Activated T-cell treated with anti-CD3 and anti-CD28 coated beads, Interleukin-2, amount 50 U/mL, for 24 hours (primary cell): ENCODE results near the gene VTI1A.
"Not testable (repeated sequence)": the region's sequence is repeated elsewhere in the genome, so short reads cannot be mapped to it uniquely, and the experiment has no call there.

Experiments used
- DNase-seq: peaks from one replicate; pipeline ENCODE4 v3.0.0-alpha.2; 2020
- H3K27ac Mint-ChIP-seq: 2 replicates; pipeline ENCODE4 v1.8.0; 2020; ENCODE audit warnings: mild to moderate bottlenecking, mixed read lengths
- H3K27me3 Mint-ChIP-seq: 2 replicates; pipeline ENCODE4 v1.8.0; 2020; ENCODE audit warnings: mixed read lengths
- H3K36me3 Mint-ChIP-seq: 2 replicates; pipeline ENCODE4 v1.8.0; 2020; ENCODE audit warnings: low read depth, mixed read lengths
- H3K4me1 Mint-ChIP-seq: 2 replicates; pipeline ENCODE4 v1.8.0; 2020; ENCODE audit warnings: low read depth, mixed read lengths
- H3K4me3 Mint-ChIP-seq: 2 replicates; pipeline ENCODE4 v1.8.0; 2020; ENCODE audit warnings: mild to moderate bottlenecking, moderate library complexity, mixed read lengths
- H3K9me3 Mint-ChIP-seq: 2 replicates; pipeline ENCODE4 v1.8.0; 2020; ENCODE audit warnings: mixed read lengths

The VTI1A gene

GRCh38 chr10:112588225-112588990 is 141.4 kb downstream of the VTI1A start:
- peaks cover 53% of the 10 kb centered on the region for H3K36me3 Mint-ChIP-seq
- no peaks in the 10 kb centered on the region for H3K27me3 Mint-ChIP-seq
- DNase-seq: no peak
- peaks cover 5% of the 10 kb centered on the region for H3K9me3 Mint-ChIP-seq
- no peak overlapping the region for H3K27ac Mint-ChIP-seq
- H3K4me1 Mint-ChIP-seq: no peaks in the 10 kb centered on the region
- no peak overlapping the region for H3K4me3 Mint-ChIP-seq

DNA sequence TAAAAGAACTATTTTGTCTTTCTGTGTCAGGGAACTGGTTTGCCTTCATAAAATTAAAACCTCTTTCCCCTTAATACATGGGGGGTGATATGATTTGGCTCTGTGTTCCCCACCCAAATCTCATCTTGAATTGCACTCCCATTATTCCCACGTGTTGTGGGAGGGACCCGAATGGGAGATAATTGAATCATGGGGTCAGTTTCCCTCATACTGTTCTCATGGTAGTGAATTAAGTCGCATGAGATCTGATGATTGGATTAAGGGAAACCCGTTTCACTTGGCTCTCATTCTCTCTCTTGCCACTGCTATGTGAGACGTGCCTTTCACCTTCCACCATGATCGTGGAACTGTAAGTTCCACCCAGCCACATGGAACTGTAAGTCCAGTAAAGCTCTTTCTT is 142.1 kb downstream of the VTI1A start:
- Mint-ChIP-seq H3K27me3 (no peaks in the 10 kb centered on the region), H3K4me1 (no peaks in the 10 kb centered on the region), H3K36me3 (peaks cover 47% of the 10 kb centered on the region), H3K9me3 (peaks cover 5% of the 10 kb centered on the region), H3K4me3 (no peak overlapping the region), H3K27ac (no peak overlapping the region)
- no peak for DNase-seq

- peaks cover 31% of the 10 kb centered on the region for H3K36me3 Mint-ChIP-seq
- not testable (repeated sequence) for H3K9me3 Mint-ChIP-seq, H3K4me1 Mint-ChIP-seq, H3K27ac Mint-ChIP-seq, H3K4me3 Mint-ChIP-seq, H3K27me3 Mint-ChIP-seq, DNase-seq
Observed at GRCh38 chr10:112590786-112591185, 143.8 kb downstream of the VTI1A start.

GRCh38 chr10:112593023-112593422 is 146.0 kb downstream of the VTI1A start:
- H3K4me1 Mint-ChIP-seq: no peaks in the 10 kb centered on the region
- DNase-seq: no peak
- peaks cover 5% of the 10 kb centered on the region for H3K9me3 Mint-ChIP-seq
- no peak overlapping the region for H3K4me3 Mint-ChIP-seq
- H3K36me3 Mint-ChIP-seq: peaks cover 35% of the 10 kb centered on the region
- no peak overlapping the region for H3K27ac Mint-ChIP-seq
- no peaks in the 10 kb centered on the region for H3K27me3 Mint-ChIP-seq

DNA sequence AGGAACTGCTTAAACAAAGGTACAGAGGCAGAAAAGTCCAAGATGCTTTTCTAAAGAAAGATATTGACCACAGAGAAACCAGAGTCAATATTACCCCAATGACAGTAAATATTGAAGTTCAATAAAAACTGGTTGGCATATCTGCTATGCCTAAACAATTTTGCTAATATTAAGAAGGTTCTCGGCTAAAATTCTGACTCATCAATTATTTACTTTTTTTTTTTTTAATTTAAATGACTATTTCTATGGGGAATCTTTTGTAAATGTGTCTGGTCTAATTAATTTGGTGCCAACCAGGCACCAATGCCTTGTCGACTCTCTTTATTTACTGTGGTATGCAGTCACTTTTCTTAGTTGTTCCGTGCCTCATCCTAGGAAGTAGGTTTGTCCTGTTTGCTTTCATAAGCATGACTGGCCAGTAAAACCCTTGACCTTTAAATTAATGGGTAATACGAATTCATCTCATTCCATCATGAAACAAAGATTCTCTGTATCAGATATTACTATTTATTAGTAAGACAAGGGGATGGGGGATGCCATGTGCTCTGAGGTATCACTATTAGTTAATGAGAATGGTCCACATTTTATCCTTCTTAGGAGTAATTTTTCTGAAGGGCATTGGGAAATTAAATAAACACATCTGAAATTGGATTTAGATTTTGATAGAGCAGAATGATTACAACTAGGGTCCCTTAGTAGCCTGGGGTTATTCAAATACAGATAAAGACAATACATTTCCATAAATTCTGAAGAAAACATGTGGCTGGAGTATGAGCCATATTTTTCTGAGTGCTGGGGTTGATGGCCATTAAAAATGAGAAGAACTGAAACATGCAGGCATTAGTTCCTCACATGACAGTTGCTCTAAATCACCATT is 154.4 kb downstream of the VTI1A start:
- H3K9me3 Mint-ChIP-seq: no peaks in the 10 kb centered on the region
- H3K4me3 Mint-ChIP-seq: no peak overlapping the region
- peaks cover 27% of the 10 kb centered on the region for H3K36me3 Mint-ChIP-seq
- H3K27ac Mint-ChIP-seq: no peak overlapping the region
- no peak for DNase-seq
- H3K4me1 Mint-ChIP-seq: peaks cover 3% of the 10 kb centered on the region
- H3K27me3 Mint-ChIP-seq: no peaks in the 10 kb centered on the region

GRCh38 chr10:112603062-112603461 is 156.0 kb downstream of the VTI1A start:
- no peaks in the 10 kb centered on the region for H3K9me3 Mint-ChIP-seq
- H3K27me3 Mint-ChIP-seq: no peaks in the 10 kb centered on the region
- H3K4me1 Mint-ChIP-seq: peaks cover 3% of the 10 kb centered on the region
- peaks cover 34% of the 10 kb centered on the region for H3K36me3 Mint-ChIP-seq
- no peak overlapping the region for H3K4me3 Mint-ChIP-seq
- no peak for DNase-seq
- no peak overlapping the region for H3K27ac Mint-ChIP-seq

- no peak for DNase-seq
- Mint-ChIP-seq H3K27ac (no peak overlapping the region), H3K9me3 (no peaks in the 10 kb centered on the region), H3K4me1 (peaks cover 3% of the 10 kb centered on the region), H3K27me3 (no peaks in the 10 kb centered on the region), H3K36me3 (peaks cover 37% of the 10 kb centered on the region), H3K4me3 (no peak overlapping the region)
Observed at GRCh38 chr10:112605063-112605462, 158.0 kb downstream of the VTI1A start.

DNA sequence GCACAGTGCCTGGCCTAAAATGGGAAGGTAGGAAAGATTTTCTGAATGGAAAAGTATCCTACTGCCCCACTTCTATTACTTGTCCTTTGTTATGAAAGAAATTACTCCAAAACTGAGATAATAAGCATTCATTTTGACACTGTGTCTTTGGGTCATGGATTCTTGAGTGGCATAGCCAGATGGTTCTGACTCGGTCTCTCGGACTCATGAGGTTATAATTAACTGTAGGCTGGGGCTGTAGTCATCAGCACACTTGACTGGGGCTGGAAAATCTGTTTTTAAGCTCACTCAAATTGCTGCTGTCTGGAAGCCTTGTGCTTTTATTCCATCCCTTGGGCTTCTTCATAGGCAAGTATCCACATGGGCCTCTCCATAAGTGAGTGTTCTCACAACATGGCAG is 160.5 kb downstream of the VTI1A start:
- peaks cover 3% of the 10 kb centered on the region for H3K4me1 Mint-ChIP-seq
- H3K9me3 Mint-ChIP-seq: no peaks in the 10 kb centered on the region
- no peaks in the 10 kb centered on the region for H3K27me3 Mint-ChIP-seq
- H3K4me3 Mint-ChIP-seq: no peak overlapping the region
- DNase-seq: no peak
- H3K36me3 Mint-ChIP-seq: peaks cover 48% of the 10 kb centered on the region
- no peak overlapping the region for H3K27ac Mint-ChIP-seq

DNA sequence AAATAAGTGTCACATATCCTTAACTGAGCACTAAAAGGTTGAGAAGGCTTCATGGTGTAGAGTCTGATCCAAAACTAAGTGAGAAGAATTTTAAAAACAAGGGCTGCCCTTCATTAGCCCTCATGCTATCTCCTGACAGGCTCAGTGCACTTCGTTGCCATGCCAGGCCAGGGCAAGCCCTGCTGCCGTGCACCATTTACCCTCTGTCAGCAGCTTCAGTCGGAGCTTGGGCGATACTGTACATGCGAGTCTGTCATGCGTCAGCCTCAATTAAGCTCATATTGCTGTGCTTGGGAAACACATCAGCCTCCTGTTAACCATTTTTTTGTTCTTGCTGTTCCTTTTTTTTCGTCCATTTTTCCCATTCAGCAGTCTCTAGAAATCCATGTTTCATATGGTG is 166.6 kb downstream of the VTI1A start:
- DNase-seq: no peak
- Mint-ChIP-seq H3K27ac (no peak overlapping the region), H3K36me3 (peaks cover 30% of the 10 kb centered on the region), H3K4me1 (no peaks in the 10 kb centered on the region), H3K9me3 (peaks cover 4% of the 10 kb centered on the region), H3K4me3 (no peak overlapping the region), H3K27me3 (no peaks in the 10 kb centered on the region)

DNA sequence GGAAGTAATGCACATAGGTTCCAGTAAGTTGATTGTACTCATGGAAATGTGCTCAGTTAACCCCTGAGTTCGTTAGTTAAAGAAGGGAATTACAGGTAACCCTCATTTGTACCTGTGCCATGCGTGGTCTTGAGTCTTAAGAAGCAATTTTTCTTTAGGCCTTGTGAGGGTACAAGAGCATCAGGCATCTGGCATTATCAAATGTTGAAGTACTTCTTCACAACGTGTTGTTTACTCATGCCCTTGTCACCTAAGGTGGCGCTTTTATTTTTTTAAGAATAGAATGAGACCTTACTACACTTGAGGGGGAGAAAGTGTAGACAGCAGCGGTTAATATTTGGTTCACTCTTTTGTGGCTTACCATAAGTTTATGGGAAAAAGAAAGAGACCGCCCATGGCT is 167.1 kb downstream of the VTI1A start:
- DNase-seq: no peak
- no peaks in the 10 kb centered on the region for H3K4me1 Mint-ChIP-seq
- H3K27ac Mint-ChIP-seq: no peak overlapping the region
- peaks cover 31% of the 10 kb centered on the region for H3K36me3 Mint-ChIP-seq
- no peaks in the 10 kb centered on the region for H3K27me3 Mint-ChIP-seq
- no peak overlapping the region for H3K4me3 Mint-ChIP-seq
- peaks cover 4% of the 10 kb centered on the region for H3K9me3 Mint-ChIP-seq

GRCh38 chr10:112614586-112614985 is 167.6 kb downstream of the VTI1A start:
- peaks cover 31% of the 10 kb centered on the region for H3K36me3 Mint-ChIP-seq

DNA sequence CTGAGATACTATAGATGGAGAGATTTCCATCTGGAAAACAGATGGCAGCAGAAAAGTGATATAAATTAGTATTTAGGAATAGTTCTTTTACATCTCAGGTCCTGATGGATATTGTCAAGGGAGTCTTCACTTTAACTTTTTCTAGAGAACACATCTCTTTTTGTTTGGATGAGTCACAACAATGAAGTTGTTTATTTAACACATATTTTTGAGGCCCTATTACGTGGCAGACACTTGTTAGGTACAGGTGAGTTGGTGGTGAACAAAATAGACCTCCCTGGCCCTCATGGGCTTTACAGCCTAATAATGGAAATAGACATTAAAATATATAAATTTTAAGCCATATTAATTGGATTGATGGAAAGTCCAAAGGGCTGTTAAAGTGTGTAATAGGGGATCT is 168.3 kb downstream of the VTI1A start:
- Mint-ChIP-seq H3K27ac (no peak overlapping the region), H3K4me1 (no peaks in the 10 kb centered on the region)

More at GRCh38 chr10:112614586-112614985, 167.6 kb downstream of the VTI1A start:
- Mint-ChIP-seq H3K4me3 (no peak overlapping the region), H3K27me3 (no peaks in the 10 kb centered on the region), H3K27ac (no peak overlapping the region), H3K4me1 (no peaks in the 10 kb centered on the region), H3K9me3 (peaks cover 4% of the 10 kb centered on the region)
- DNase-seq: no peak

GRCh38 chr10:112616647-112617046 is 169.6 kb downstream of the VTI1A start:
- no peak for DNase-seq
- Mint-ChIP-seq H3K4me3 (no peak overlapping the region), H3K27me3 (no peaks in the 10 kb centered on the region), H3K36me3 (peaks cover 34% of the 10 kb centered on the region), H3K4me1 (no peaks in the 10 kb centered on the region), H3K9me3 (peaks cover 4% of the 10 kb centered on the region), H3K27ac (no peak overlapping the region)

More for the DNA sequence above, 168.3 kb downstream of the VTI1A start:
- no peaks in the 10 kb centered on the region for H3K27me3 Mint-ChIP-seq
- H3K4me3 Mint-ChIP-seq: no peak overlapping the region
- DNase-seq: no peak
- peaks cover 4% of the 10 kb centered on the region for H3K9me3 Mint-ChIP-seq
- H3K36me3 Mint-ChIP-seq: peaks cover 36% of the 10 kb centered on the region

DNA sequence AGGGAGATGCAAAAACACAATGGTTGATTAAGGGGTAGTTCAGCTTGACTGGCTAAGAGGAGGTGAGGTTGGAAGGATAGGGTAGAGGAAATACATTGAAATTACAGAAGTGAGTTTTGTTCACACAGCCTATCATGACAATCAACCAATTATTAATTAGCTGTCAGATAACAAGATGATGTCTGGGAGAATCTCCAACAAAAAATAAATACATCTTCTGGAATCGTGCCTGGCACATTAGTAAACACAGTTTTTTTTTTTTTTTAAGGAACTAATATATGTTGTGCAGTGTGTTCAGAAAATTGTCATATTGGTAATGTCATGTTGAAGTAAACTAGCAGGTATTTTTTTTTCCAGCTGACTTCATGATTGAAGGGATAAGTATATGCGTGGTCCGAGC is 171.8 kb downstream of the VTI1A start:
- H3K36me3 Mint-ChIP-seq: peaks cover 22% of the 10 kb centered on the region
- H3K4me1 Mint-ChIP-seq: no peaks in the 10 kb centered on the region
- H3K9me3 Mint-ChIP-seq: peaks cover 4% of the 10 kb centered on the region
- H3K27ac Mint-ChIP-seq: no peak overlapping the region
- H3K27me3 Mint-ChIP-seq: no peaks in the 10 kb centered on the region
- no peak for DNase-seq
- H3K4me3 Mint-ChIP-seq: no peak overlapping the region

GRCh38 chr10:112619556-112619955 is 172.5 kb downstream of the VTI1A start:
- DNase-seq: no peak
- peaks cover 4% of the 10 kb centered on the region for H3K9me3 Mint-ChIP-seq
- H3K27ac Mint-ChIP-seq: no peak overlapping the region
- H3K27me3 Mint-ChIP-seq: no peaks in the 10 kb centered on the region
- no peak overlapping the region for H3K4me3 Mint-ChIP-seq
- no peaks in the 10 kb centered on the region for H3K4me1 Mint-ChIP-seq
- peaks cover 19% of the 10 kb centered on the region for H3K36me3 Mint-ChIP-seq
